ENCODE data around the gene UNC119.
"Not testable (repeated sequence)": the region's sequence is repeated elsewhere in the genome, so short reads cannot be mapped to it uniquely, and the experiment has no call there.

UNC119 gene

GRCh38 chr17:28527181-28527681, 25.2 kb downstream of the UNC119 start:
- no peak for DNase-seq (ENCODE audit: low spot score)
- peak overlapping the region; percentile 80 for H3K27ac ChIP-seq
- POLR2A ChIA-PET (ENCODE audit: low non-redundant PET), result interaction anchor here (1.0 kb wide), 1 partner anchor 20 kb away, joined by 8 read pairs; the partner anchor contains the start of gene FOXN1
- no peak for TF ChIP-seq CTCF (conservative IDR thresholded peaks at IDR 0.05; ENCODE audit: low read depth)
- CTCF ChIA-PET, result no interaction called here

GRCh38 chr17:28526381-28526780, 26.0 kb downstream of the UNC119 start:
- ChIA-PET POLR2A (ENCODE audit: low non-redundant PET) (no interaction called here), CTCF (no interaction called here)
- no peak for DNase-seq (ENCODE audit: low spot score)
- no peak for TF ChIP-seq CTCF (conservative IDR thresholded peaks at IDR 0.05; ENCODE audit: low read depth)
- peak overlapping the region; percentile 80 for H3K27ac ChIP-seq

GRCh38 chr17:28524476-28525424, 27.7 kb downstream of the UNC119 start:
- CTCF ChIA-PET, result no interaction called here
- POLR2A ChIA-PET (ENCODE audit: low non-redundant PET), result no interaction called here
- H3K27ac ChIP-seq, result peak overlapping the region; percentile 80
- peak; percentile 70 for DNase-seq (ENCODE audit: low spot score)
- TF ChIP-seq CTCF (conservative IDR thresholded peaks at IDR 0.05; ENCODE audit: low read depth), result no peak

- POLR2A ChIA-PET (ENCODE audit: low non-redundant PET), result no interaction called here
- DNase-seq (ENCODE audit: low spot score), result no peak
- H3K27ac ChIP-seq, result peak overlapping the region; percentile 80; the same call in 1 of the 2 replicates
- no peak for TF ChIP-seq CTCF (conservative IDR thresholded peaks at IDR 0.05; ENCODE audit: low read depth)
- CTCF ChIA-PET, result no interaction called here
Observed at GRCh38 chr17:28523876-28524275, 28.5 kb downstream of the UNC119 start.

GRCh38 chr17:28523186-28523585, 29.2 kb downstream of the UNC119 start:
- TF ChIP-seq CTCF (conservative IDR thresholded peaks at IDR 0.05; ENCODE audit: low read depth), result no peak
- CTCF ChIA-PET, result interaction anchor here (0.6 to 1.2 kb wide), 2 partner anchors 28 to 825 kb away, joined by 3 read pairs; no protein-coding TSS in a partner anchor

GRCh38 chr17:28522281-28522680, 30.1 kb downstream of the UNC119 start:
- POLR2A ChIA-PET (ENCODE audit: low non-redundant PET); H3K27ac ChIP-seq; DNase-seq (ENCODE audit: low spot score): not testable (repeated sequence)
- CTCF ChIA-PET, result interaction anchor here (0.5 to 1.2 kb wide), 3 partner anchors 9 to 276 kb away, joined by 3 to 7 read pairs (median 3); no protein-coding TSS in a partner anchor

More at GRCh38 chr17:28523186-28523585, 29.2 kb downstream of the UNC119 start:
- POLR2A ChIA-PET (ENCODE audit: low non-redundant PET), result no interaction called here
- H3K27ac ChIP-seq, result no peak overlapping the region
- no peak for DNase-seq (ENCODE audit: low spot score)
